K562 (cell line): Measurements from ENCODE around the gene ATG10. TPM values are rescaled to one million over a fixed set of nuclear protein-coding genes. Genes with fewer than 3 reads are reported as not detected.
A peak's percentile ranks its signal among the peaks of the same experiment; 100 is the strongest.

ENCODE experiments used
- ARNT ChIP-seq, 2 experiments: fragments of 450-650 bp; IDR thresholded peaks; 2 replicates each; pipeline ENCODE4 v1.6.1; 2016; ENCODE audit warnings: mild to moderate bottlenecking in 1 of 2
- CSDE1 ChIP-seq, 2 experiments: fragments of 450-650 bp; IDR thresholded peaks; 2 replicates each; pipeline ENCODE4 v1.6.1; 2016; ENCODE audit warnings: mild to moderate bottlenecking in 1 of 2
- DACH1 ChIP-seq: fragments of 450-650 bp; IDR thresholded peaks from 2 replicates; pipeline ENCODE4 v1.6.1; 2018; ENCODE audit not compliant: partially characterized antibody
- DIDO1 ChIP-seq: fragments of 450-650 bp; IDR thresholded peaks from 2 replicates; pipeline ENCODE4 v1.6.1; 2016; ENCODE audit warnings: low read depth, missing biosample characterization, missing genetic modification characterization
- HNRNPH1 ChIP-seq: fragments of 200-400 bp; formaldehyde crosslinking; optimal IDR thresholded peaks from 2 replicates; pipeline ENCODE3; 2017; ENCODE audit warnings: low read depth, mild to moderate bottlenecking, low read length, moderate library complexity
- MGA ChIP-seq: fragments of 450-650 bp; IDR thresholded peaks from 2 replicates; pipeline ENCODE4 v1.6.1; 2016; ENCODE audit warnings: mild to moderate bottlenecking, moderate library complexity
- NONO ChIP-seq, 2 experiments: fragments of 200-400 bp in 1 of 2; fragments of 450-650 bp in 1 of 2; formaldehyde crosslinking in 1 of 2; IDR thresholded peaks; 2 replicates each; pipeline ENCODE4 v1.6.1; 2017; ENCODE audit warnings: low read depth in 2 of 2, mild to moderate bottlenecking in 2 of 2, moderate library complexity in 2 of 2, low read length in 1 of 2
- RNF219 ChIP-seq: fragments of 250-450 bp; sonication (Bioruptor Pico); IDR thresholded peaks from 2 replicates; pipeline ENCODE4 v1.5.0; 2022; ENCODE audit warnings: mild to moderate bottlenecking
- SIRT6 ChIP-seq: IDR thresholded peaks from one replicate; pipeline ENCODE4 v1.6.1; 2012; ENCODE audit warnings: low read depth, mild to moderate bottlenecking, control low read depth, inconsistent platforms, low read length, moderate library complexity
- SIX5 ChIP-seq, 2 experiments: IDR thresholded peaks; 2 replicates each; pipeline ENCODE4 v1.6.1; 2011; ENCODE audit warnings: low read length in 2 of 2, borderline replicate concordance in 1 of 2, low read depth in 1 of 2, mild to moderate bottlenecking in 1 of 2, moderate library complexity in 1 of 2; ENCODE audit not compliant: insufficient read depth in 1 of 2
- ZBTB2 ChIP-seq: fragments of 450-650 bp; IDR thresholded peaks from 2 replicates; pipeline ENCODE4 v1.6.1; 2016; ENCODE audit warnings: antibody characterized with exemption
- ZNF780A ChIP-seq: fragments of 250-450 bp; sonication (Bioruptor Pico); IDR thresholded peaks from 2 replicates; pipeline ENCODE4 v1.5.0; 2021; ENCODE audit warnings: mild to moderate bottlenecking
- polyA plus RNA-seq, 8 experiments: library from polyadenylated mRNA; depleted of rRNA in 4 of 8; stranded (reverse) in 5 of 8; unstranded in 3 of 8; fragments of >200 nt; fragmentation: Nextera tagmentation in 2 of 8; fragmentation: Illumina TruSeq in 1 of 8; extraction: Ambion mirVana in 2 of 8; extraction: Trizol in 1 of 8; gene quantifications; 2 replicates each; pipeline versions ENCODE4 v1.2.1 to v1.2.3, GENCODE V29; 2011 to 2014; ENCODE audit warnings: inconsistent platforms in 1 of 8, missing spikeins in 1 of 8
- total RNA-seq, 7 experiments: library from RNA; depleted of rRNA in 6 of 7; stranded (reverse); fragments of >200 nt in 6 of 7; fragmentation: Illumina TruSeq in 2 of 7; extraction: Trizol in 2 of 7; gene quantifications; 2 replicates each; pipeline versions ENCODE4 v1.2.1 to v1.2.3, GENCODE V29; 2011 to 2021; ENCODE audit warnings: low replicate concordance in 1 of 7

ATG10 gene
- total and polyA plus RNA-seq, 9 of the 15 experiments (the other 6 are each of a cell fraction or from before 2014, with no cell fraction given), result 7.0 to 18.8 (median 14.6) TPM

- TF ChIP-seq NONO (IDR thresholded peaks at IDR 0.05; ENCODE audit: low read depth in 2 of 2, low read length in 1 of 2) (peak in 1 of 2 experiments; percentile 4; a peak in 1 of 4 replicates), MGA (peak; percentile 94), RNF219 (CRISPR knock-in tag) (no peak), DACH1 (peak; percentile 82), ZBTB2 (no peak), SIRT6 (no peak), ZNF780A (no peak), HNRNPH1 (no peak), SIX5 (IDR thresholded peaks at IDR 0.05; ENCODE audit: borderline replicate concordance in 1 of 2, insufficient read depth in 1 of 2, low read depth in 1 of 2, low read length in 2 of 2) (peak; percentile 29 to 46; a peak in 3 of 4 replicates), CSDE1 (IDR thresholded peaks at IDR 0.05) (no peak), DIDO1 (tag) (no peak), ARNT (IDR thresholded peaks at IDR 0.05) (peak in 1 of 2 experiments; percentile 45; a peak in 1 of 4 replicates)
Observed at GRCh38 chr5:82277987-82278710, 306.3 kb downstream of the ATG10 start, which contains the start of gene RPS23 (continued).
